Transverse colon (tissue), 4 donors: ENCODE measurements around the gene RPTOR. TPM values are rescaled to one million over a fixed set of nuclear protein-coding genes. Genes with fewer than 3 reads are reported as not detected.

Experiments
- DNase-seq: peaks from one replicate; pipeline ENCODE4 v3.0.0-alpha.2; 2019
- H3K27ac ChIP-seq, 4 donors: fragments of 200-600 bp; sonication (generic); 2 replicates each; pipeline ENCODE4 v1.5.1; 2016 to 2018; ENCODE audit warnings: inconsistent platforms in 4 of 4
- H3K27me3 ChIP-seq: fragments of 200-600 bp; sonication (generic); 2 replicates; pipeline ENCODE4 v1.5.1; 2017; ENCODE audit warnings: inconsistent platforms
- H3K36me3 ChIP-seq, 4 donors: fragments of 200-600 bp; sonication (generic); 2 replicates each; pipeline ENCODE4 v1.5.1; 2017 to 2019; ENCODE audit warnings: inconsistent platforms in 4 of 4
- H3K4me1 ChIP-seq, 4 donors: fragments of 200-600 bp; sonication (generic); 2 replicates each; pipeline ENCODE4 v1.5.1; 2017 to 2020; ENCODE audit warnings: inconsistent platforms in 4 of 4
- H3K4me3 ChIP-seq, 4 donors: fragments of 200-600 bp; sonication (generic); 1 replicate in 1 of 4; 2 replicates in 3 of 4; pipeline versions ENCODE4 v1.5.1 to v1.6.1; 2017 to 2019; ENCODE audit warnings: inconsistent platforms in 4 of 4
- H3K9me3 ChIP-seq, 2 donors: fragments of 200-600 bp; sonication (generic); 2 replicates each; pipeline ENCODE4 v1.5.1; 2017 to 2019; ENCODE audit warnings: inconsistent platforms in 2 of 2
- CTCF ChIP-seq, 5 experiments: fragments of 200-600 bp in 3 of 5; fragments of 450-650 bp in 2 of 5; sonication (generic) in 3 of 5; IDR thresholded peaks; 1 replicate in 2 of 5; 2 replicates in 3 of 5; pipeline ENCODE4 v1.5.1; 2016 to 2017; ENCODE audit warnings: antibody characterized with exemption in 5 of 5, inconsistent platforms in 3 of 5, mild to moderate bottlenecking in 2 of 5, moderate library complexity in 1 of 5
- EP300 ChIP-seq: sonication (generic); formaldehyde crosslinking; IDR thresholded peaks from one replicate; pipeline ENCODE4 v1.6.1; 2017; ENCODE audit warnings: antibody characterized with exemption, low read depth
- POLR2A ChIP-seq: fragments of 450-650 bp; IDR thresholded peaks from one replicate; pipeline ENCODE4 v1.6.1; 2016; ENCODE audit warnings: antibody characterized with exemption, mild to moderate bottlenecking, moderate library complexity
- POLR2AphosphoS5 ChIP-seq, 3 donors: sonication (generic); formaldehyde crosslinking; IDR thresholded peaks; one replicate each; pipeline ENCODE4 v1.6.1; 2016; ENCODE audit warnings: antibody characterized with exemption in 3 of 3
- WGBS, 2 donors: methylation state at CpG; one replicate each; pipeline ENCODE4 v1.1.5; 2018; ENCODE audit warnings: low coverage in 1 of 2; 5-methylcytosine and 5-hydroxymethylcytosine counted together
- in situ Hi-C, 4 donors: fragments of 200-750 bp; cut with MboI; loops; one replicate each; pipeline versions ENCODE4 v1.15.0 to v1.15.1; 2017; ENCODE audit warnings: low sequenced_read_pairs in 3 of 4, low pct_ligation_motif_present in 1 of 4, low pct_unique_long_range_greater_than_20kb in 1 of 4
- intact Hi-C: fragments of 100-400 bp; cut with DNase I; formaldehyde crosslinking; loops from one replicate; pipeline ENCODE4 v1.15.1; 2023; ENCODE audit warnings: low total_unique reads
- total RNA-seq, 4 donors: library from RNA; depleted of rRNA; stranded (reverse); fragments of >200 nt; gene quantifications; one replicate each; pipeline ENCODE4 v1.1.0, GENCODE V29; 2016

Gene RPTOR
- total RNA-seq, 4 donors from 2014 or later = 28.9 to 79.3 (median 48.0) TPM

GRCh38 chr17:80594431-80595269 is 50.0 kb downstream of the RPTOR start:
- in situ Hi-C loops = no loop called here
- intact Hi-C loops = no loop called here
- Histone ChIP-seq H3K36me3 (no peaks in the 10 kb centered on the region), H3K4me3 (no peak overlapping the region), H3K27ac (no peak overlapping the region), H3K4me1 (peaks cover 4 to 29% (median 9%) of the 10 kb centered on the region in 4 donors), H3K9me3 (no peaks in the 10 kb centered on the region), H3K27me3 (no peaks in the 10 kb centered on the region)
- no peak for DNase-seq
- TF ChIP-seq CTCF (IDR thresholded peaks at IDR 0.05) (no peak), POLR2AphosphoS5 (IDR thresholded peaks at IDR 0.05) (no peak)
- 53 to 77% methylated on average over 3 to 9 of the region's 9 CpGs for WGBS, 2 donors

GRCh38 chr17:80596760-80597608 is 52.3 kb downstream of the RPTOR start:
- intact Hi-C loops (no loop called here), in situ Hi-C loops (no loop called here)
- DNase-seq = no peak
- H3K27ac ChIP-seq = no peak overlapping the region
- no peak overlapping the region for H3K4me3 ChIP-seq
- no peaks in the 10 kb centered on the region for H3K27me3 ChIP-seq
- H3K4me1 ChIP-seq = peaks cover 9 to 40% (median 21%) of the 10 kb centered on the region in 4 donors
- 87 to 92% methylated on average over 7 to 12 of the region's 12 CpGs for WGBS, 2 donors
- no peaks in the 10 kb centered on the region for H3K36me3 ChIP-seq
- no peaks in the 10 kb centered on the region for H3K9me3 ChIP-seq
- no peak for TF ChIP-seq EP300
- TF ChIP-seq POLR2A = no peak
- no peak for TF ChIP-seq CTCF (IDR thresholded peaks at IDR 0.05)

DNA sequence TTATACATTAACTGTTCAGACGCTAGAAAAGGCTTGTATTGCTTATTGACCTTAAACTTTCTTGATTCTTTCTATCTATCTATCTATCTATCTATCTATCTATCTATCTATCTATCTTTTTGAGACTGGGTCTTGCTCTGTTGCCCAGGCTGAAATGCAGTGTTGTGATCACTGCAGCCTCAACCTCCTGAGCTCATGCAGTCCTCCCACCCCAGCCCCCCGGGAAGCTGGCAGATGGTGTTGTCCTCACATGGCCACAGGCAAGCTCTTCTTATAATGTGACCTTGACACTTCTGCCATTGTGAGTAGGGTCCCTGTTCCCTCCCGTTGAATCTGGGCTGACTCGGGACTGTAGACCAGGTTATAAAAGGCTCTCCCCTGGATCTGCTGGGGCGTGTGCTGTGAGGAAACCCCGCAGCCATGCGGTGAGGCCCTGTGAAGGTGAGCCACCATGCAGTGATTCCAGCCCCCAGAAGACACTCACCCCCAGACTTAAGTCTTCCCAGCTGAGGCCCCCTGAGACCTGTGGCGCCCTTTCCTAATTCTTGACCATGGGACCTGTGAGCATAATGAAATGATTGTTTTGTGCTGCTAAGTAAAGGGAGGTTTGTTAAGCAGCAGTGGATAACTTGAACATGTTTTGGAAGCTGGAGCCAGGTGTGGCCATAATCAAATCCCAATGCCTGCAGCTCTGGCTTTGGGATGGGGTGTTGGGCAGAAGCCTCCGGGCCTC is 54.3 kb downstream of the RPTOR start:
- Histone ChIP-seq H3K36me3 (no peaks in the 10 kb centered on the region), H3K27me3 (no peaks in the 10 kb centered on the region), H3K4me1 (peaks cover 9 to 52% (median 27%) of the 10 kb centered on the region in 4 donors), H3K27ac (peak overlapping the region; percentile 71 to 81 (median 75)), H3K9me3 (no peaks in the 10 kb centered on the region), H3K4me3 (no peak overlapping the region)
- TF ChIP-seq CTCF (IDR thresholded peaks at IDR 0.05) (no peak), POLR2AphosphoS5 (IDR thresholded peaks at IDR 0.05) (no peak), POLR2A (no peak), EP300 (no peak)
- no peak for DNase-seq
- in situ Hi-C loops = no loop called here
- intact Hi-C loops = no loop called here
- WGBS, 2 donors = 89 to 100% methylated on average over 2 to 9 of the region's 9 CpGs
